Transverse colon (tissue), 4 donors: Measurements from ENCODE around the gene RPL28.

ENCODE experiments used
- EP300 ChIP-seq: sonication (generic); formaldehyde crosslinking; IDR thresholded peaks from one replicate; pipeline ENCODE4 v1.6.1; 2017; ENCODE audit warnings: antibody characterized with exemption, low read depth
- POLR2AphosphoS5 ChIP-seq, 3 donors: sonication (generic); formaldehyde crosslinking; IDR thresholded peaks; one replicate each; pipeline ENCODE4 v1.6.1; 2016; ENCODE audit warnings: antibody characterized with exemption in 3 of 3
- TF ChIP-seq, protein P1 (sequence below), 5 experiments: fragments of 200-600 bp in 3 of 5; fragments of 450-650 bp in 2 of 5; sonication (generic) in 3 of 5; IDR thresholded peaks; 1 replicate in 2 of 5; 2 replicates in 3 of 5; pipeline ENCODE4 v1.5.1; 2016 to 2017; ENCODE audit warnings: antibody characterized with exemption in 5 of 5, inconsistent platforms in 3 of 5, mild to moderate bottlenecking in 2 of 5, moderate library complexity in 1 of 5

DNA sequence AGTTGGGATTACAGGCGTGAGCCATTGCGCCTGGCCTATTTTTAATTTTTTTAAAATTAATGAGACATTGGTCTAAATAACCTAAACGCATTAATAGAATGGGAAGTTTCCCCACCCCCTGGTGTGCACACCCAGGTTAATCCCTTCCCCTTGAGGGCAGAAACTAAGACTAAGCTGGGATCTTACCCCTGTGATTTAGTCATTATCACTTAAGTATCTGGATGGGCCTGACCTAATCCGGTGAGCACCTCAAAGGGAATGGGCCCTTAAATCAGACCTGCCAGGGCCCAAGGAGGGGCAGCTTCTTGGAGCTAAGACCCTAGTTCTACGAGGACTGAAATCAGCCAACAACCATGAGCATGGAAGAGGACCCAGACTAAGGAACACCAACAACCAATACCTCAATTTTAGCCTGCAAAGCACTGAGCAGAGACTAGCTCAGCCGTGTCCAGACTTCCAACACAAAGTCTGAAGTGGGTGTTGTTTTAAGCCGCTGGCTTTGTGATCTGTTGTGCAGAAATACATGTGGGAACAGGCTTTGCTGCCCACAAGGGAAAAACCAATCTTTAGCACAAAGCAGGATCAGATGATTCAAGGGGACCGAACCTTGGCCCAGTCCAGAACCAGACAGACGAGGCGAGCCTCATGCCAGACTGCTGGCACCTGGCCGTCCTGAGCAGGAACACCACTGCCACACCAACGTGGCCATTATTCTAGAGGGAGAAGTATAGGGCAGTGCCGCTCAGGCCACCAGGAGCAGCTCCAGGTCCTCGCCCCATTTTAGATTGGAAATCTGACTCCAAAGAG, 14.8 kb downstream of the RPL28 start:
- TF ChIP-seq, protein P1, sequence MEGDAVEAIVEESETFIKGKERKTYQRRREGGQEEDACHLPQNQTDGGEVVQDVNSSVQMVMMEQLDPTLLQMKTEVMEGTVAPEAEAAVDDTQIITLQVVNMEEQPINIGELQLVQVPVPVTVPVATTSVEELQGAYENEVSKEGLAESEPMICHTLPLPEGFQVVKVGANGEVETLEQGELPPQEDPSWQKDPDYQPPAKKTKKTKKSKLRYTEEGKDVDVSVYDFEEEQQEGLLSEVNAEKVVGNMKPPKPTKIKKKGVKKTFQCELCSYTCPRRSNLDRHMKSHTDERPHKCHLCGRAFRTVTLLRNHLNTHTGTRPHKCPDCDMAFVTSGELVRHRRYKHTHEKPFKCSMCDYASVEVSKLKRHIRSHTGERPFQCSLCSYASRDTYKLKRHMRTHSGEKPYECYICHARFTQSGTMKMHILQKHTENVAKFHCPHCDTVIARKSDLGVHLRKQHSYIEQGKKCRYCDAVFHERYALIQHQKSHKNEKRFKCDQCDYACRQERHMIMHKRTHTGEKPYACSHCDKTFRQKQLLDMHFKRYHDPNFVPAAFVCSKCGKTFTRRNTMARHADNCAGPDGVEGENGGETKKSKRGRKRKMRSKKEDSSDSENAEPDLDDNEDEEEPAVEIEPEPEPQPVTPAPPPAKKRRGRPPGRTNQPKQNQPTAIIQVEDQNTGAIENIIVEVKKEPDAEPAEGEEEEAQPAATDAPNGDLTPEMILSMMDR (IDR thresholded peaks at IDR 0.05): no peak
- no peak for TF ChIP-seq POLR2AphosphoS5 (IDR thresholded peaks at IDR 0.05)
- no peak for TF ChIP-seq EP300
